ENCODE measurements around the gene ABHD17B.
"Not testable (repeated sequence)": the region's sequence is repeated elsewhere in the genome, so short reads cannot be mapped to it uniquely, and the experiment has no call there.

ABHD17B gene

DNA sequence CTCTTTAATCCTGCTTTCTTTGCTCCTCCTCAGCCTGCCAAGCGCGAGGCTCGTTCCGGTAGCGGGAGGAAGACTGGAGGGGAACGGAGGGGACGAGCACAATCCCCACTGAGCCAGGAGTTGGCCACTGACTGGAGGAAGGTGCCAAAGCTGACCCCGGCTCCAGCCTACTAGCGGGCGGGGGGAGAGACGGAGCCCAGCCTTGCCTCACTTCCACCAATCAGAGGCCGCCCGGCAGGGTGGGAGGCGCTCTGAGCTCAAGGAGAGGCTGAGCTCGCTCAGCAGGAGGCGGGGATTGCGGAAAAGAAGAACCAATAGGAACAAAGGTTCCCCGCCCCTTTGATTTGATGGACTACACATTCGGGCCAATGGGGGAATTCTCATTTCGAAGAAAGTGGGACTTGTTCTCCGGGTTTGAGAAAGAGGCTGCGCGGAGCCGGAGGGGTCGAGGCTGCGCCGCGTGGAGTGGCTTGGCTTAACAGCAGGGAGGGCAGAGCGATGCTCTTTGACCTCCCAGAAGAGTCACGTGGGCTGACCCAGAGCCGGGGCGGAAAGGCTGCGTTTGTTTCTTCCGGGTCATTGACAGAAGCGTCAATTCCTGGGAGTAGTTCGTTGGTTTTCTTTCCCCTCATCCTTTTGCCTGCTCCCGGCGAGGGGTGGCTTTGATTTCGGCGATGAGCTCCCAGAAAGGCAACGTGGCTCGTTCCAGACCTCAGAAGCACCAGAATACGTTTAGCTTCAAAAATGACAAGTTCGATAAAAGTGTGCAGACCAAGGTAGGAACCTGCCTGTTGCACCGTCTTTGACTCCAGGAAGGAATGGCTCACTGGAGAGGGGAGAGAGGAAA lies at the start of gene ABHD17B, which contains the start of gene C9orf85:
Gene ABHD17B (minus strand): TSS at position 133 of the 847 bp plus-strand sequence. CDS start 36,113 bp downstream, outside the sequence.
Gene C9orf85 (plus strand): TSS at position 579 of the 847 bp plus-strand sequence. CDS start 96 bp downstream, at position 675.
- peak; percentile 98 for DNase-seq (ENCODE audit: extremely low read depth, low read depth)
- TF ChIP-seq, protein P1, sequence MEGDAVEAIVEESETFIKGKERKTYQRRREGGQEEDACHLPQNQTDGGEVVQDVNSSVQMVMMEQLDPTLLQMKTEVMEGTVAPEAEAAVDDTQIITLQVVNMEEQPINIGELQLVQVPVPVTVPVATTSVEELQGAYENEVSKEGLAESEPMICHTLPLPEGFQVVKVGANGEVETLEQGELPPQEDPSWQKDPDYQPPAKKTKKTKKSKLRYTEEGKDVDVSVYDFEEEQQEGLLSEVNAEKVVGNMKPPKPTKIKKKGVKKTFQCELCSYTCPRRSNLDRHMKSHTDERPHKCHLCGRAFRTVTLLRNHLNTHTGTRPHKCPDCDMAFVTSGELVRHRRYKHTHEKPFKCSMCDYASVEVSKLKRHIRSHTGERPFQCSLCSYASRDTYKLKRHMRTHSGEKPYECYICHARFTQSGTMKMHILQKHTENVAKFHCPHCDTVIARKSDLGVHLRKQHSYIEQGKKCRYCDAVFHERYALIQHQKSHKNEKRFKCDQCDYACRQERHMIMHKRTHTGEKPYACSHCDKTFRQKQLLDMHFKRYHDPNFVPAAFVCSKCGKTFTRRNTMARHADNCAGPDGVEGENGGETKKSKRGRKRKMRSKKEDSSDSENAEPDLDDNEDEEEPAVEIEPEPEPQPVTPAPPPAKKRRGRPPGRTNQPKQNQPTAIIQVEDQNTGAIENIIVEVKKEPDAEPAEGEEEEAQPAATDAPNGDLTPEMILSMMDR (IDR thresholded peaks at IDR 0.05; ENCODE audit: low read depth, low read length) = no peak

DNA sequence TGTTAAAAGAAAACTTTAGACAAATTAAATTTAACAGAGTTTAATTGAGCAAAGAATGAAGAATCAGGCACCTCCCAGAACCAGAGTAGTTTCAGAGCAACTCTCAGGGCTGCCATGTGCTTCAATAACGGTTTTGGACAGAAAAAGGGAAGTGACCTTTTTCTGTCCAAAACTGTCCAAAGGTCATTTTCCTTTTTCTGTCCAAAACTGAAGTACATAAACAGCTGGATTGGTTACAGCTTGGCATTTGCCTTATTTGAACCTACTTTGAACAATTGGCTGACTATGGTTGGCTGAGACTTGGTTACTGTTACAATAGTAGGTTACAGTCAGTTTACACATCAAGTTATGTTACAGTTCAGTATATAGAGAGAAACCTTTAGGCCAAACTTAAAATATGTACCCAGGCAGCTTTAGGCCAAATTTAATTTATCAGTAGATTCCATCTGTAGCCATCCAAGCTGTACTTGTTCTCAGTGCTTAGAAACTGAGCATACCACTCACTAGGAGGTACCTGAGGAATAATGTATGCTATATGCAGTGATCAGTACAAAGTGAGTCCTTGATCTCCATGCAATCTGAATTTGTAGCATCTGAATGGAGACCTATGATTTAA lies 44.4 kb upstream of the ABHD17B start:
- TF ChIP-seq, protein P1 (IDR thresholded peaks at IDR 0.05; ENCODE audit: low read depth, low read length) = no peak
- no peak for DNase-seq (ENCODE audit: extremely low read depth, low read depth)

DNA sequence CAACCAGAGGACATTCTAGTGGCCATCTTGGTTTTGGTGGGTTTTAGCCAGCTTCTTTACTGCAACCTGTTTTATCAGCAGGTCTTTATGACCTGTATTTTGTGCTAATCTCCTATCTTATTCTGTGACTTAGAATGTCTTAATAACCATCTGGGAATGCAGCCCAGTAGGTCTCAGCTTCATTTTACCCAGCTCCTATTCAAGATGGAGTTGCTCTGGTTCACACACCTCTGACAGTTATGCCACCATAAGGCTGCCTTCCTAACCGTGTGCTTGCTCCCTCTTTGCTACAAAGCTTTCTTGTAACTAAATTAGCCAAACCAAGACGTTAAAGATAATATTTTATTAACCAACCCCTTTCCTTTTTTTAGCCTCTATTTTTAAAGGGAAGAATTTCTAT lies 43.7 kb upstream of the ABHD17B start:
- DNase-seq (ENCODE audit: extremely low read depth, low read depth) = not testable (repeated sequence)

DNA sequence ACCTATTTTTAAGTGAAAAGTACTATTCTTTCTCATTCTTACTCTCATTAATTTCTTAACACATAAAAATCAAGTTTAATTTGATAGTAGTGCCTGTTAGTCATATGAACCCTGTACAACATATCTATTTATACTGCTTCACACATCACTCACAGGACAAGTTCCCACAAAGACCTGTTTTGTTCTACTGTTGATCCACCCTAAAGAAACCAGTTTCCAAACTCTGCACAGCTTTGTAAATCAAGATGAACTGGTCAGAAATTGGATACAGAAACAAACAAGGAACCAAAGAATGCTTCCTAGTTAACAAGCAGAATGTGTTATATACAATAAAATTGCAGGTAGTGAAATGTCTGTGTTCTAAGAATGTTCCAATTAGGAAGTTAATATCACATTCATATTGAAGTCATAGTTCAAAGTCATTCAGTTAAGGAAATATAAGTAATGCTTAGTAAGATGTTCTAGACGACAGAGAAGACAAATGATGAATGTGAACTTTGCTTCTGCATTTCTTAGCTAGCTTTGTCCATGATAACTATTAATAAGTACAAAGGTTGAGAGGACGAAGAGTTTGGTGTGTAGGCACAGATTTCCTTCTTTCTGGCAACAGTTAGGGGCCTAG lies 33.9 kb upstream of the ABHD17B start:
- DNase-seq (ENCODE audit: extremely low read depth, low read depth) = no peak
- TF ChIP-seq, protein P1 (IDR thresholded peaks at IDR 0.05; ENCODE audit: low read depth, low read length) = no peak

DNA sequence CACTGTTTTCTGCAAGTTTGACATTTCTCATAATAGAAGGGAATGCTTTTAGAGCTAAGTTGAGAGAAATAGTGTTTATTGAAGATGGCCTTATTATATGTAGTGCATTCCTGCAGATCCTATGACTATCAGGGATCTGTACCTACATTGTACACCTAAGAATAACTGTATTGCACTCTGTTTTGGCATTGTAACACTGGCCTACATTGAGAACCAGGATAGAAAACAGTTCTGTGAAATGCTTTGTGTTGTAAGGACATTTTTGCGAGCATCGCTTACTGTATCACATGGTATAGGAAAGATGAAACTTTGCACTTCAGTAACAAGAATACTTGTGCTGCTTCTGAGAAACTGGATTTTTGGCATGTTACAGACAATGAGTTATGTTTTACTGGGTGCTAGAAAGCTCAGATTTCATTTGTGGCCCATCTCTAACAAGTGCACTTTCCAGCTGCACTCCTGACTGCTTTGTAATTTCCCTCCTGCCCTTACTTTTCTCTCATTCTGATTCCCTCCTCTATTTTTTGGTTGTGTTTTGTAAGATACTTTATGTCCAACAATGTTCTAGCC lies 31.1 kb upstream of the ABHD17B start:
- TF ChIP-seq, protein P1 (IDR thresholded peaks at IDR 0.05; ENCODE audit: low read depth, low read length) = no peak
- no peak for DNase-seq (ENCODE audit: extremely low read depth, low read depth)

DNA sequence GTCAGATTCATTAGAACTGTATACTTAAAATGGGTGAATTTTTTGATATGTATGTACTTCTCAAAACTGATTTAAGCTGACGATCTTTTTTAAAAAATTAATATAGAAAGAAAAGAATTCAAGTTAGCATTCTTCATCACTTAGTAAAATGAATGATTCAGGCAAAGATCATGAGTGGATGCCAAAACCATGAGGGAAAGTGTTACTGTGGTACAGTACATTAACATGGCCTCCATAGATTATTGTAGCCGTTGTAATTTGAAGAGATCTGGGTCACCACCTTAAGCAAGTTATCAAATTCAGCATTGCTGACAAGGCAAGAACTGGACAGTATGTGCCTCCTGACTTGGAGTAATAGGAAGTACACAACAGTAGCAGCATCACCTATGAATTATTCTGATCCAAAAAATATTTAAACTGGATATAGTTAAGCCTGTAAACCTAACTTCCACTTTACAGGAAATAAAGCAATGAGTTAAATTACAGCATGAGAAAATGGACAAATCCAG lies 30.1 kb upstream of the ABHD17B start:
- no peak for DNase-seq (ENCODE audit: extremely low read depth, low read depth)
- TF ChIP-seq, protein P1 (IDR thresholded peaks at IDR 0.05; ENCODE audit: low read depth, low read length) = no peak

DNA sequence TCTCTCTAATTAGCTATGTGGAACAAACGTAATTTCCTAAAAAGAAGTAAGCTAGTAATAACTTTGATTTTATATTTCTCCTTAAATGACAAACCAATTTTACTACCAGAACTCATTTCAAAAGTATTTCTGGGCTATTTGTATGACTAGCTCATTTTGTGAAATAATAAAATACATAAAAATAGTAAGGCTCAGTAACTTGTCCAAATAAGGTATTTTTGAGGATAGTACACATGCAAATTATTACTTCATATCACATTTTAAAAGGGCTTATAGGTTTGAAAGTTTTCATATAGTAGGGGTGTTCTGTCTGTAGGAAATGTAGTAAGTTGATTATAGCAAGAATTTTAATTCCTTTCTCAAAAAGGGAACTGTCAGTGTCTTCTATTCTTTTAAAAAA lies 26.9 kb upstream of the ABHD17B start:
- no peak for DNase-seq (ENCODE audit: extremely low read depth, low read depth)

More for the DNA sequence above, 26.9 kb upstream of the ABHD17B start:
- TF ChIP-seq, protein P1 (IDR thresholded peaks at IDR 0.05; ENCODE audit: low read depth, low read length) = no peak
